OCI-LY7 (cell line): ENCODE results near the gene IGFBP4. TPM values are rescaled to one million over a fixed set of nuclear protein-coding genes. Genes with fewer than 3 reads are reported as not detected.

Experiments used
- BruUV-seq: library from RNA; stranded (reverse); fragments of 400-500 nt; replicated peaks from 2 replicates; lab custom pipeline; 2021; lab: Mats Ljungman, UMichigan
- CTCF ChIA-PET: fragments of 300-600 bp; sonication (Branson Sonifier 250); formaldehyde crosslinking; loops from one replicate; lab custom pipeline; 2022; ENCODE audit warnings: antibody characterized with exemption; ENCODE audit not compliant: unreplicated experiment; lab: Charles Lee
- POLR2A ChIA-PET: fragments of 300-600 bp; sonication (Branson Sonifier 250); formaldehyde crosslinking; loops from one replicate; lab custom pipeline; 2022; ENCODE audit warnings: antibody characterized with exemption; lab: Charles Lee
- DNase-seq: peaks from one replicate; pipeline ENCODE4 v3.0.0-alpha.2; 2015; ENCODE audit warnings: low spot score
- H2AFZ ChIP-seq: fragments of 200-600 bp; sonication (generic), shearing (Covaris generic); 2 replicates; pipeline ENCODE4 v1.6.1; 2014; ENCODE audit warnings: mild to moderate bottlenecking, antibody characterized with exemption, low read length, moderate library complexity
- H3K27ac ChIP-seq: fragments of 200-600 bp; sonication (generic); 2 replicates; pipeline ENCODE4 v1.5.1; 2014; ENCODE audit warnings: mixed run types, low read depth, mild to moderate bottlenecking, moderate library complexity, low read length, inconsistent platforms; ENCODE audit not compliant: poor library complexity, severe bottlenecking
- H3K36me3 ChIP-seq: fragments of 200-600 bp; sonication (generic); 2 replicates; pipeline ENCODE4 v1.6.1; 2014; ENCODE audit warnings: mild to moderate bottlenecking, antibody characterized with exemption, low read length, moderate library complexity, mixed read lengths; ENCODE audit not compliant: insufficient read depth
- H3K4me1 ChIP-seq: fragments of 200-600 bp; sonication (generic); 2 replicates; pipeline ENCODE4 v1.5.1; 2014; ENCODE audit warnings: mild to moderate bottlenecking, low read length; ENCODE audit not compliant: insufficient read depth, poor library complexity, severe bottlenecking
- H3K4me2 ChIP-seq: fragments of 200-600 bp; sonication (generic); 2 replicates; pipeline ENCODE4 v1.6.1; 2014; ENCODE audit warnings: mild to moderate bottlenecking, low read length
- H3K4me3 ChIP-seq: fragments of 200-600 bp; sonication (generic); 2 replicates; pipeline ENCODE4 v1.5.1; 2014; ENCODE audit warnings: mild to moderate bottlenecking, low read depth, low read length; ENCODE audit not compliant: poor library complexity, severe bottlenecking
- H3K79me2 ChIP-seq: fragments of 200-600 bp; sonication (generic); 2 replicates; pipeline ENCODE4 v1.6.1; 2016; ENCODE audit warnings: low read depth, mild to moderate bottlenecking, low read length, moderate library complexity, mixed read lengths; ENCODE audit not compliant: insufficient read depth
- H3K9me2 ChIP-seq: fragments of 200-600 bp; sonication (generic); 2 replicates; pipeline ENCODE4 v1.6.1; 2016; ENCODE audit warnings: mild to moderate bottlenecking, low read length, mixed read lengths; ENCODE audit not compliant: insufficient read depth
- H3K9me3 ChIP-seq: fragments of 200-600 bp; sonication (generic); 2 replicates; pipeline ENCODE4 v1.6.1; 2014; ENCODE audit warnings: mild to moderate bottlenecking, mixed run types, low read length, mixed read lengths
- H4K20me1 ChIP-seq: fragments of 200-600 bp; sonication (generic); 2 replicates; pipeline ENCODE4 v1.6.1; 2014; ENCODE audit warnings: mild to moderate bottlenecking, antibody characterized with exemption, low read length, moderate library complexity, mixed read lengths; ENCODE audit not compliant: insufficient read depth
- CTCF ChIP-seq: fragments of 200-600 bp; sonication (generic); conservative IDR thresholded peaks from 2 replicates; pipeline ENCODE4 v1.5.1; 2014; ENCODE audit warnings: mild to moderate bottlenecking, antibody characterized with exemption, low read length, moderate library complexity, mixed read lengths
- EZH2phosphoT487 ChIP-seq: fragments of 200-600 bp; sonication (generic); IDR thresholded peaks from 2 replicates; pipeline ENCODE4 v1.6.1; 2018; ENCODE audit warnings: low read depth, borderline replicate concordance, mild to moderate bottlenecking, mixed run types, antibody characterized with exemption, low read length, moderate library complexity, mixed read lengths
- intact Hi-C: fragments of 100-400 bp; cut with micrococcal nuclease; formaldehyde crosslinking; loops from one replicate; pipeline ENCODE4 v1.10.0; 2022; ENCODE audit not compliant: unreplicated experiment
- total RNA-seq, 2 experiments: library from RNA; depleted of rRNA in 1 of 2; stranded (reverse); fragments of >200 nt in 1 of 2; shearing (Covaris generic) in 1 of 2; gene quantifications; 2 replicates each; pipeline ENCODE4 v1.2.3, GENCODE V29; 2014 to 2022

Gene IGFBP4
- total RNA-seq, 2 experiments from 2014 or later = not detected

- CTCF ChIA-PET = no interaction called here
Observed at GRCh38 chr17:40431231-40431602, 12.0 kb upstream of the IGFBP4 start.

GRCh38 chr17:40432864-40433528 is 10.3 kb upstream of the IGFBP4 start:
- Histone ChIP-seq H3K36me3 (no peaks in the 10 kb centered on the region), H4K20me1 (no peaks in the 10 kb centered on the region), H2AFZ (no peak overlapping the region), H3K79me2 (no peaks in the 10 kb centered on the region), H3K9me3 (no peaks in the 10 kb centered on the region), H3K4me2 (no peak overlapping the region), H3K4me1 (peaks cover 9% of the 10 kb centered on the region), H3K4me3 (no peak overlapping the region), H3K27ac (no peak overlapping the region), H3K9me2 (no peaks in the 10 kb centered on the region)
- ChIA-PET POLR2A (no interaction called here), CTCF (no interaction called here)
- no TSS peak for BruUV-seq
- intact Hi-C loops = no loop called here
- no peak for DNase-seq
- TF ChIP-seq CTCF (no peak), EZH2phosphoT487 (no peak)

More at GRCh38 chr17:40431231-40431602, 12.0 kb upstream of the IGFBP4 start:
- Histone ChIP-seq H3K4me3 (no peak overlapping the region), H3K79me2 (no peaks in the 10 kb centered on the region), H3K4me2 (no peak overlapping the region), H3K4me1 (no peaks in the 10 kb centered on the region), H3K27ac (no peak overlapping the region), H3K9me3 (no peaks in the 10 kb centered on the region), H2AFZ (no peak overlapping the region), H4K20me1 (no peaks in the 10 kb centered on the region), H3K9me2 (no peaks in the 10 kb centered on the region), H3K36me3 (no peaks in the 10 kb centered on the region)
- DNase-seq = no peak
- POLR2A ChIA-PET = no interaction called here
- intact Hi-C loops = no loop called here
- BruUV-seq = no TSS peak
- no peak for TF ChIP-seq CTCF
- TF ChIP-seq EZH2phosphoT487 = no peak
